ENCODE measurements around the gene IKZF3.

IKZF3 gene

GRCh38 chr17:39737760-39738567, 126.1 kb downstream of the IKZF3 start, which contains the start of gene GRB7:
TSS of gene GRB7 (plus strand) at chr17:39737938. CDS start at chr17:39742302, 4,364 bp downstream.
- peaks cover 66% of the 10 kb centered on the region for H3K27me3 ChIP-seq
- TF ChIP-seq CTCF (IDR thresholded peaks at IDR 0.05; ENCODE audit: low read depth, low read length) = no peak
- H3K36me3 ChIP-seq = no peaks in the 10 kb centered on the region
- H3K4me3 ChIP-seq (ENCODE audit: low read depth, low read length) = no peak within 1 kb of the TSS
- no peaks in the 10 kb centered on the region for H3K9me3 ChIP-seq
- no peak for DNase-seq
- no peaks in the 10 kb centered on the region for H3K4me1 ChIP-seq

GRCh38 chr17:39737206-39737759, 126.8 kb downstream of the IKZF3 start:
- Histone ChIP-seq H3K4me3 (ENCODE audit: low read depth, low read length) (no peak overlapping the region), H3K4me1 (no peaks in the 10 kb centered on the region), H3K36me3 (no peaks in the 10 kb centered on the region), H3K27me3 (peaks cover 59% of the 10 kb centered on the region), H3K9me3 (no peaks in the 10 kb centered on the region)
- DNase-seq = no peak
- no peak for TF ChIP-seq CTCF (IDR thresholded peaks at IDR 0.05; ENCODE audit: low read depth, low read length)

- Histone ChIP-seq H3K36me3 (no peaks in the 10 kb centered on the region), H3K4me1 (no peaks in the 10 kb centered on the region), H3K9me3 (no peaks in the 10 kb centered on the region), H3K4me3 (ENCODE audit: low read depth, low read length) (no peak overlapping the region), H3K27me3 (peaks cover 52% of the 10 kb centered on the region)
- TF ChIP-seq CTCF (IDR thresholded peaks at IDR 0.05; ENCODE audit: low read depth, low read length) = no peak
- no peak for DNase-seq
Observed at GRCh38 chr17:39736319-39737165, 127.6 kb downstream of the IKZF3 start.

- no peak for TF ChIP-seq CTCF (IDR thresholded peaks at IDR 0.05; ENCODE audit: low read depth, low read length)
- no peak for DNase-seq
- Histone ChIP-seq H3K27me3 (peaks cover 45% of the 10 kb centered on the region), H3K4me1 (no peaks in the 10 kb centered on the region), H3K4me3 (ENCODE audit: low read depth, low read length) (no peak overlapping the region), H3K9me3 (no peaks in the 10 kb centered on the region), H3K36me3 (no peaks in the 10 kb centered on the region)
Observed at GRCh38 chr17:39735882-39736281, 128.2 kb downstream of the IKZF3 start.

- no peaks in the 10 kb centered on the region for H3K36me3 ChIP-seq
- TF ChIP-seq CTCF (IDR thresholded peaks at IDR 0.05; ENCODE audit: low read depth, low read length) = no peak
- no peaks in the 10 kb centered on the region for H3K9me3 ChIP-seq
- H3K4me3 ChIP-seq (ENCODE audit: low read depth, low read length) = no peak overlapping the region
- no peaks in the 10 kb centered on the region for H3K4me1 ChIP-seq
- H3K27me3 ChIP-seq = peaks cover 15% of the 10 kb centered on the region
- DNase-seq = no peak
Observed at GRCh38 chr17:39732586-39732985, 131.5 kb downstream of the IKZF3 start.

All from BE2C (cell line).